Measurements from ENCODE around the gene RILPL2.

DNA sequence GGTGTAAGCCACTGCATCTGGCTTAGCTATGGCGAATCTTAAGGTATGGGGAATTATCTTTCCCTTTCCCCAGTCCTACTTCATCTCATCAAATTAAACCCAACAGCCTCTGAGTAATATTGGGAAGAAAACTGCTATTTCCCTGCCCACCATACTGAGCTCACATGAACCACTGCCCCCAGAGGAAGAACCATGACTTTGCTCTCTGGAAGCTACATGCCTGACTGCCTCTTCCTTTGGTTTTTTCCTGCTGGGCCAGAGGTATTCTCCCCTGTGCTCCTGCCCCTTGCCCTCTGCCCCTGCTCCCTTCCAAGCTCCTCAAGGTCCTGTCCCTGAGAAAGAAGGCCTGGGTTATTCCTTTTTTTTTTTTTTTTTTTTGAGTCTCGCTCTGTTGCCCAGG lies 15.2 kb downstream of the RILPL2 start:
- TF ChIP-seq CTCF (IDR thresholded peaks at IDR 0.05 in 8 of 11, conservative IDR thresholded peaks at IDR 0.05 in 3 of 11) (no peak), POLR2AphosphoS5 (IDR thresholded peaks at IDR 0.05) (no peak)

Data from spleen (tissue), 7 donors.